GM23338 (cell line): ENCODE measurements around the gene GNB4. TPM values are rescaled to one million over a fixed set of nuclear protein-coding genes. Genes with fewer than 3 reads are reported as not detected.

Experiments
- ATAC-seq: fragments of 200-7000 bp; cut with Tn5 transposase; 3 replicates; pipeline ENCODE4 v1.9.1; 2020
- DNase-seq: peaks from one replicate; pipeline ENCODE4 v3.0.0-alpha.2; 2015; ENCODE audit warnings: low spot score
- H2AFZ ChIP-seq: fragments of 200-600 bp; sonication (generic); 2 replicates; pipeline ENCODE4 v1.8.0; 2016; ENCODE audit warnings: antibody characterized with exemption, mild to moderate bottlenecking, moderate library complexity
- H3F3A ChIP-seq: fragments of 200-600 bp; sonication (generic); replicated peaks from 2 replicates; pipeline ENCODE4 v1.8.0; 2017; ENCODE audit warnings: antibody characterized with exemption, mixed run types, low read depth
- H3K27ac ChIP-seq: fragments of 200-600 bp; sonication (generic); 2 replicates; pipeline ENCODE4 v1.6.1; 2016; ENCODE audit warnings: low read depth
- H3K27me3 ChIP-seq: fragments of 200-600 bp; sonication (generic); 2 replicates; pipeline ENCODE4 v1.8.0; 2016; ENCODE audit warnings: mild to moderate bottlenecking, mixed run types, moderate library complexity; ENCODE audit not compliant: insufficient read depth
- H3K36me3 ChIP-seq: fragments of 200-600 bp; sonication (generic); 2 replicates; pipeline ENCODE4 v1.8.0; 2016; ENCODE audit warnings: mild to moderate bottlenecking; ENCODE audit not compliant: insufficient read depth
- H3K4me1 ChIP-seq: fragments of 200-600 bp; sonication (generic); 2 replicates; pipeline ENCODE4 v1.8.0; 2016; ENCODE audit warnings: mild to moderate bottlenecking, moderate library complexity; ENCODE audit not compliant: insufficient read depth
- H3K4me2 ChIP-seq: fragments of 200-600 bp; sonication (generic); 2 replicates; pipeline ENCODE4 v1.7.1; 2017; ENCODE audit warnings: mixed run types
- H3K4me3 ChIP-seq: fragments of 200-600 bp; sonication (generic); 2 replicates; pipeline ENCODE4 v1.6.1; 2016; ENCODE audit warnings: mixed run types
- H3K79me2 ChIP-seq: fragments of 200-600 bp; sonication (generic); replicated peaks from 2 replicates; pipeline ENCODE4 v1.8.0; 2017; ENCODE audit warnings: mild to moderate bottlenecking; ENCODE audit not compliant: insufficient read depth
- H3K9me2 ChIP-seq: fragments of 200-600 bp; sonication (generic); 2 replicates; pipeline ENCODE4 v1.8.0; 2017; ENCODE audit not compliant: insufficient read depth
- H4K20me1 ChIP-seq: fragments of 200-600 bp; sonication (generic); replicated peaks from 2 replicates; pipeline ENCODE4 v1.8.0; 2017; ENCODE audit warnings: mild to moderate bottlenecking; ENCODE audit not compliant: insufficient read depth
- H3K27ac Mint-ChIP-seq: 2 replicates; pipeline ENCODE4 v1.8.0; 2020; ENCODE audit warnings: inconsistent platforms, mild to moderate bottlenecking, moderate library complexity, mixed read lengths
- H3K27me3 Mint-ChIP-seq: 3 replicates; pipeline ENCODE4 v1.8.0; 2022; ENCODE audit warnings: low read depth, mild to moderate bottlenecking, moderate library complexity, mixed read lengths, inconsistent platforms; ENCODE audit not compliant: insufficient read depth, poor library complexity
- H3K36me3 Mint-ChIP-seq: 3 replicates; pipeline ENCODE4 v1.8.0; 2021; ENCODE audit warnings: low read depth, mild to moderate bottlenecking, inconsistent platforms, moderate library complexity, mixed read lengths
- H3K4me1 Mint-ChIP-seq: 3 replicates; pipeline ENCODE4 v1.8.0; 2020; ENCODE audit warnings: mild to moderate bottlenecking, inconsistent platforms, mixed read lengths
- H3K4me3 Mint-ChIP-seq: 3 replicates; pipeline ENCODE4 v1.8.0; 2021; ENCODE audit warnings: moderate library complexity, mild to moderate bottlenecking, inconsistent platforms, mixed read lengths
- H3K9me3 Mint-ChIP-seq: 3 replicates; pipeline ENCODE4 v1.8.0; 2020; ENCODE audit warnings: moderate library complexity, mild to moderate bottlenecking, inconsistent platforms, mixed read lengths
- CTCF ChIP-seq, 2 experiments: fragments of 200-600 bp in 1 of 2; sonication (generic) in 1 of 2; conservative IDR thresholded peaks; 2 replicates each; pipeline versions ENCODE4 v1.5.1 to v1.6.1; 2016 to 2017; ENCODE audit warnings: antibody characterized with exemption in 2 of 2, low read depth in 2 of 2, mild to moderate bottlenecking in 2 of 2, moderate library complexity in 1 of 2
- ETS1 ChIP-seq: IDR thresholded peaks from 2 replicates; pipeline ENCODE4 v1.6.1; 2016; ENCODE audit warnings: antibody characterized with exemption
- ZNF462 ChIP-seq: fragments of 250-450 bp; sonication (Bioruptor Pico); IDR thresholded peaks from 2 replicates; pipeline ENCODE4 v1.5.0; 2020; ENCODE audit warnings: mild to moderate bottlenecking, moderate library complexity
- polyA plus RNA-seq: library from polyadenylated mRNA; unstranded; fragments of >200 nt; fragmentation: Nextera tagmentation; extraction: Ambion mirVana; gene quantifications from 2 replicates; pipeline ENCODE4 v1.2.1, GENCODE V29; 2016
- total RNA-seq: library from RNA; depleted of rRNA; stranded (reverse); fragments of >200 nt; shearing (Covaris generic); gene quantifications from 2 replicates; pipeline ENCODE4 v1.2.3, GENCODE V29; 2014

GNB4 gene
- total and polyA plus RNA-seq, 2 experiments from 2014 or later, result 11.3 to 28.4 TPM

GRCh38 chr3:179425075-179425474 lies 26.2 kb downstream of the GNB4 start (continued):
- TF ChIP-seq CTCF (conservative IDR thresholded peaks at IDR 0.05; ENCODE audit: low read depth in 2 of 2) (no peak), ETS1 (no peak)

- H3K36me3 ChIP-seq, result no peaks in the 10 kb centered on the region
- H4K20me1 ChIP-seq, result no peaks in the 10 kb centered on the region
- H3K9me2 ChIP-seq, result no peaks in the 10 kb centered on the region
- H3K4me3 ChIP-seq, result no peak overlapping the region
- no peaks in the 10 kb centered on the region for H3K4me1 ChIP-seq
- H3K4me1 Mint-ChIP-seq, result no peaks in the 10 kb centered on the region
- ATAC-seq (no peak), DNase-seq (peak; percentile 22)
- H3F3A ChIP-seq, result no peaks in the 10 kb centered on the region
- TF ChIP-seq ZNF462 (CRISPR knock-in tag) (no peak), CTCF (conservative IDR thresholded peaks at IDR 0.05; ENCODE audit: low read depth in 2 of 2) (peak; percentile 44 to 66)
- H3K27ac Mint-ChIP-seq, result no peak overlapping the region
- no peak overlapping the region for H3K27ac ChIP-seq
- H3K79me2 ChIP-seq, result no peaks in the 10 kb centered on the region
- H3K4me3 Mint-ChIP-seq, result no peak overlapping the region
- H3K27me3 ChIP-seq, result no peaks in the 10 kb centered on the region
- H3K4me2 ChIP-seq, result no peak overlapping the region
- H2AFZ ChIP-seq, result no peak overlapping the region
- H3K27me3 Mint-ChIP-seq, result no peaks in the 10 kb centered on the region
- H3K36me3 Mint-ChIP-seq, result peaks cover 14% of the 10 kb centered on the region; the same call in 2 of the 3 replicates
- H3K9me3 Mint-ChIP-seq, result no peaks in the 10 kb centered on the region
Observed at GRCh38 chr3:179421500-179421899, 29.8 kb downstream of the GNB4 start.
